SU-DHL-6 (cell line): Measurements from ENCODE around the gene SEMA4A.

ENCODE experiments used
- H2AFZ ChIP-seq: fragments of 200-600 bp; sonication (generic); 2 replicates; pipeline ENCODE4 v1.6.1; 2014; ENCODE audit warnings: low read depth, mild to moderate bottlenecking, moderate library complexity, mixed read lengths, antibody characterized with exemption, low read length; ENCODE audit not compliant: severe bottlenecking
- H3F3A ChIP-seq: fragments of 200-600 bp; shearing (Covaris generic); 2 replicates; pipeline ENCODE4 v1.6.0; 2016; ENCODE audit warnings: antibody characterized with exemption, mild to moderate bottlenecking; ENCODE audit not compliant: insufficient read depth
- H3K27ac ChIP-seq: fragments of 200-600 bp; sonication (generic); 2 replicates; pipeline ENCODE4 v1.5.1; 2016; ENCODE audit warnings: low read depth, mild to moderate bottlenecking, low read length, moderate library complexity, mixed read lengths
- H3K27me3 ChIP-seq: fragments of 200-600 bp; sonication (generic), shearing (Covaris generic); 2 replicates; pipeline ENCODE4 v1.6.0; 2014; ENCODE audit warnings: mild to moderate bottlenecking, low read length
- H3K36me3 ChIP-seq: fragments of 200-600 bp; sonication (generic); 2 replicates; pipeline ENCODE4 v1.6.1; 2014; ENCODE audit warnings: mild to moderate bottlenecking, low read length, mixed read lengths
- H3K4me2 ChIP-seq: fragments of 300-600, 200-600 bp; shearing (Covaris generic), sonication (generic); 2 replicates; pipeline ENCODE4 v1.6.0; 2014; ENCODE audit warnings: low read length, low read depth, mild to moderate bottlenecking; ENCODE audit not compliant: poor library complexity, severe bottlenecking
- H3K4me3 ChIP-seq: fragments of 200-600 bp; sonication (generic); 2 replicates; pipeline ENCODE4 v1.5.1; 2014; ENCODE audit warnings: antibody characterized with exemption, low read length, mild to moderate bottlenecking, mixed read lengths; ENCODE audit not compliant: insufficient read depth, poor library complexity, severe bottlenecking
- H3K79me2 ChIP-seq: fragments of 200-600 bp; sonication (generic); 2 replicates; pipeline ENCODE4 v1.6.1; 2014; ENCODE audit warnings: mild to moderate bottlenecking, low read length, moderate library complexity; ENCODE audit not compliant: insufficient read depth
- H3K9ac ChIP-seq: fragments of 200-600 bp; sonication (generic); 2 replicates; pipeline ENCODE4 v1.7.0; 2014; ENCODE audit warnings: mild to moderate bottlenecking, low read length
- H3K9me2 ChIP-seq: fragments of 200-600 bp; sonication (generic); replicated peaks from 2 replicates; pipeline ENCODE4 v1.6.1; 2014; ENCODE audit warnings: low read length; ENCODE audit not compliant: insufficient read depth
- H3K9me3 ChIP-seq: fragments of 200-600 bp; sonication (generic); 2 replicates; pipeline ENCODE4 v1.6.1; 2014; ENCODE audit warnings: low read length, mixed read lengths; ENCODE audit not compliant: insufficient read depth
- H4K20me1 ChIP-seq: fragments of 200-600 bp; sonication (generic); 2 replicates; pipeline ENCODE4 v1.6.1; 2014; ENCODE audit warnings: low read depth, mild to moderate bottlenecking, antibody characterized with exemption, low read length, moderate library complexity, mixed read lengths
- CTCF ChIP-seq: fragments of 200-600 bp; sonication (generic); IDR thresholded peaks from one replicate; pipeline ENCODE4 v1.5.1; 2017; ENCODE audit warnings: antibody characterized with exemption, mild to moderate bottlenecking, low read length, moderate library complexity; ENCODE audit not compliant: insufficient read depth, poor library complexity, severe bottlenecking
- EZH2phosphoT487 ChIP-seq: fragments of 200-600 bp; sonication (generic), shearing (Covaris generic); conservative IDR thresholded peaks from 2 replicates; pipeline ENCODE4 v1.6.1; 2018; ENCODE audit warnings: mild to moderate bottlenecking, antibody characterized with exemption, low read length, moderate library complexity, mixed read lengths

Gene SEMA4A

GRCh38 chr1:156128654-156129597 is 24.5 kb upstream of the SEMA4A start:
- Histone ChIP-seq H3K9me2 (no peaks in the 10 kb centered on the region), H3K4me3 (no peak overlapping the region), H3K9me3 (no peaks in the 10 kb centered on the region), H2AFZ (no peak overlapping the region), H3K36me3 (no peaks in the 10 kb centered on the region), H3K4me2 (no peak overlapping the region), H3K27me3 (no peaks in the 10 kb centered on the region), H3K27ac (no peak overlapping the region), H3F3A (no peaks in the 10 kb centered on the region), H4K20me1 (no peaks in the 10 kb centered on the region), H3K9ac (no peak overlapping the region), H3K79me2 (no peaks in the 10 kb centered on the region)
- TF ChIP-seq EZH2phosphoT487: no peak

GRCh38 chr1:156129687-156130577 is 23.5 kb upstream of the SEMA4A start:
- H4K20me1 ChIP-seq: no peaks in the 10 kb centered on the region
- no peaks in the 10 kb centered on the region for H3K27me3 ChIP-seq
- H3K36me3 ChIP-seq: no peaks in the 10 kb centered on the region
- TF ChIP-seq CTCF (peak; percentile 81), EZH2phosphoT487 (no peak)
- no peak overlapping the region for H2AFZ ChIP-seq
- no peak overlapping the region for H3K27ac ChIP-seq
- no peak overlapping the region for H3K4me3 ChIP-seq
- no peaks in the 10 kb centered on the region for H3F3A ChIP-seq
- no peaks in the 10 kb centered on the region for H3K9me2 ChIP-seq
- no peaks in the 10 kb centered on the region for H3K9me3 ChIP-seq
- H3K79me2 ChIP-seq: no peaks in the 10 kb centered on the region
- H3K9ac ChIP-seq: no peak overlapping the region
- no peak overlapping the region for H3K4me2 ChIP-seq

- no peaks in the 10 kb centered on the region for H3K79me2 ChIP-seq
- no peak overlapping the region for H3K27ac ChIP-seq
Measured at GRCh38 chr1:156130578-156130942, 22.8 kb upstream of the SEMA4A start.

More at GRCh38 chr1:156130578-156130942, 22.8 kb upstream of the SEMA4A start:
- no peaks in the 10 kb centered on the region for H3F3A ChIP-seq
- H2AFZ ChIP-seq: no peak overlapping the region
- no peaks in the 10 kb centered on the region for H3K36me3 ChIP-seq
- TF ChIP-seq EZH2phosphoT487 (no peak), CTCF (no peak)
- no peaks in the 10 kb centered on the region for H3K9me3 ChIP-seq
- H4K20me1 ChIP-seq: no peaks in the 10 kb centered on the region
- no peaks in the 10 kb centered on the region for H3K27me3 ChIP-seq
- H3K9ac ChIP-seq: no peak overlapping the region
- no peak overlapping the region for H3K4me3 ChIP-seq
- H3K4me2 ChIP-seq: no peak overlapping the region
- H3K9me2 ChIP-seq: no peaks in the 10 kb centered on the region
